ENCODE data around the gene CKB.
A peak's percentile ranks its signal among the peaks of the same experiment; 100 is the strongest.

Gene CKB

GRCh38 chr14:103488071-103488470, 34.6 kb downstream of the CKB start:
- H3K36me3 ChIP-seq (ENCODE audit: insufficient read depth, low read length), result peaks cover 68% of the 10 kb centered on the region
- DNase-seq (ENCODE audit: low read depth, low spot score), result no peak
- no peak for TF ChIP-seq EZH2 (IDR thresholded peaks at IDR 0.05)
- TF ChIP-seq FOXP2 (optimal IDR thresholded peaks at IDR 0.05; ENCODE audit: control extremely low read depth, extremely low read length, insufficient read depth), result no peak
- no peak for TF ChIP-seq POLR2AphosphoS5 (IDR thresholded peaks at IDR 0.05; ENCODE audit: borderline replicate concordance, low read depth, low read length)

GRCh38 chr14:103485504-103485903, 37.1 kb downstream of the CKB start:
- no peak for DNase-seq (ENCODE audit: low read depth, low spot score)
- no peak for TF ChIP-seq EZH2 (IDR thresholded peaks at IDR 0.05)
- TF ChIP-seq POLR2AphosphoS5 (IDR thresholded peaks at IDR 0.05; ENCODE audit: borderline replicate concordance, low read depth, low read length), result no peak
- no peak for TF ChIP-seq FOXP2 (optimal IDR thresholded peaks at IDR 0.05; ENCODE audit: control extremely low read depth, extremely low read length, insufficient read depth)
- H3K9me3 ChIP-seq (ENCODE audit: low read depth, low read length), result no peaks in the 10 kb centered on the region
- H3K36me3 ChIP-seq (ENCODE audit: insufficient read depth, low read length), result peaks cover 70% of the 10 kb centered on the region
- H3K9ac ChIP-seq (ENCODE audit: insufficient read length), result no peak overlapping the region
- no peak overlapping the region for H3K4me3 ChIP-seq
- H3K27ac ChIP-seq, result no peak overlapping the region

More at GRCh38 chr14:103488071-103488470, 34.6 kb downstream of the CKB start:
- no peaks in the 10 kb centered on the region for H3K9me3 ChIP-seq (ENCODE audit: low read depth, low read length)
- H3K9ac ChIP-seq (ENCODE audit: insufficient read length), result no peak overlapping the region
- H3K4me3 ChIP-seq, result no peak overlapping the region
- no peak overlapping the region for H3K27ac ChIP-seq

- no peak overlapping the region for H3K27ac ChIP-seq
- H3K4me3 ChIP-seq, result no peak overlapping the region
- H3K9ac ChIP-seq (ENCODE audit: insufficient read length), result no peak overlapping the region
- no peak for DNase-seq (ENCODE audit: low read depth, low spot score)
- TF ChIP-seq POLR2AphosphoS5 (IDR thresholded peaks at IDR 0.05; ENCODE audit: borderline replicate concordance, low read depth, low read length) (no peak), FOXP2 (optimal IDR thresholded peaks at IDR 0.05; ENCODE audit: control extremely low read depth, extremely low read length, insufficient read depth) (no peak), EZH2 (IDR thresholded peaks at IDR 0.05) (no peak)
- peaks cover 70% of the 10 kb centered on the region for H3K36me3 ChIP-seq (ENCODE audit: insufficient read depth, low read length)
- no peaks in the 10 kb centered on the region for H3K9me3 ChIP-seq (ENCODE audit: low read depth, low read length)
These were observed 39.0 kb downstream of the CKB start for GRCh38 chr14:103483600-103483999.

GRCh38 chr14:103480595-103480994, 42.0 kb downstream of the CKB start:
- Histone ChIP-seq H3K4me3 (no peak overlapping the region), H3K9me3 (ENCODE audit: low read depth, low read length) (no peaks in the 10 kb centered on the region), H3K9ac (ENCODE audit: insufficient read length) (no peak overlapping the region), H3K27ac (no peak overlapping the region), H3K36me3 (ENCODE audit: insufficient read depth, low read length) (peaks cover 70% of the 10 kb centered on the region)
- no peak for TF ChIP-seq POLR2AphosphoS5 (IDR thresholded peaks at IDR 0.05; ENCODE audit: borderline replicate concordance, low read depth, low read length)
- no peak for TF ChIP-seq FOXP2 (optimal IDR thresholded peaks at IDR 0.05; ENCODE audit: control extremely low read depth, extremely low read length, insufficient read depth)
- DNase-seq (ENCODE audit: low read depth, low spot score), result no peak

GRCh38 chr14:103476631-103477030, 46.0 kb downstream of the CKB start:
- peak overlapping the region; percentile 42; the same call in 1 of the 2 replicates for H3K27ac ChIP-seq
- TF ChIP-seq POLR2AphosphoS5 (IDR thresholded peaks at IDR 0.05; ENCODE audit: borderline replicate concordance, low read depth, low read length) (no peak), EZH2 (IDR thresholded peaks at IDR 0.05) (no peak), FOXP2 (optimal IDR thresholded peaks at IDR 0.05; ENCODE audit: control extremely low read depth, extremely low read length, insufficient read depth) (no peak)
- no peak overlapping the region for H3K4me3 ChIP-seq
- peaks cover 66% of the 10 kb centered on the region for H3K36me3 ChIP-seq (ENCODE audit: insufficient read depth, low read length)
- H3K9ac ChIP-seq (ENCODE audit: insufficient read length), result no peak overlapping the region
- no peaks in the 10 kb centered on the region for H3K9me3 ChIP-seq (ENCODE audit: low read depth, low read length)
- DNase-seq (ENCODE audit: low read depth, low spot score), result no peak

GRCh38 chr14:103476065-103476464, 46.6 kb downstream of the CKB start:
- H3K9me3 ChIP-seq (ENCODE audit: low read depth, low read length), result no peaks in the 10 kb centered on the region
- H3K9ac ChIP-seq (ENCODE audit: insufficient read length), result no peak overlapping the region
- TF ChIP-seq FOXP2 (optimal IDR thresholded peaks at IDR 0.05; ENCODE audit: control extremely low read depth, extremely low read length, insufficient read depth) (no peak), POLR2AphosphoS5 (IDR thresholded peaks at IDR 0.05; ENCODE audit: borderline replicate concordance, low read depth, low read length) (no peak), EZH2 (IDR thresholded peaks at IDR 0.05) (no peak)
- DNase-seq (ENCODE audit: low read depth, low spot score), result no peak
- no peak overlapping the region for H3K27ac ChIP-seq
- H3K4me3 ChIP-seq, result no peak overlapping the region
- peaks cover 68% of the 10 kb centered on the region for H3K36me3 ChIP-seq (ENCODE audit: insufficient read depth, low read length)

GRCh38 chr14:103474893-103475292, 47.7 kb downstream of the CKB start:
- Histone ChIP-seq H3K9me3 (ENCODE audit: low read depth, low read length) (no peaks in the 10 kb centered on the region), H3K27ac (no peak overlapping the region), H3K4me3 (no peak overlapping the region), H3K36me3 (ENCODE audit: insufficient read depth, low read length) (peaks cover 65% of the 10 kb centered on the region), H3K9ac (ENCODE audit: insufficient read length) (no peak overlapping the region)
- TF ChIP-seq POLR2AphosphoS5 (IDR thresholded peaks at IDR 0.05; ENCODE audit: borderline replicate concordance, low read depth, low read length) (no peak), EZH2 (IDR thresholded peaks at IDR 0.05) (no peak), FOXP2 (optimal IDR thresholded peaks at IDR 0.05; ENCODE audit: control extremely low read depth, extremely low read length, insufficient read depth) (no peak)
- no peak for DNase-seq (ENCODE audit: low read depth, low spot score)

- TF ChIP-seq EZH2 (IDR thresholded peaks at IDR 0.05) (no peak), FOXP2 (optimal IDR thresholded peaks at IDR 0.05; ENCODE audit: control extremely low read depth, extremely low read length, insufficient read depth) (no peak), POLR2AphosphoS5 (IDR thresholded peaks at IDR 0.05; ENCODE audit: borderline replicate concordance, low read depth, low read length) (no peak)
- Histone ChIP-seq H3K36me3 (ENCODE audit: insufficient read depth, low read length) (peaks cover 72% of the 10 kb centered on the region), H3K4me3 (no peak overlapping the region), H3K27ac (peak overlapping the region; percentile 30; the same call in 1 of the 2 replicates), H3K9ac (ENCODE audit: insufficient read length) (no peak overlapping the region), H3K9me3 (ENCODE audit: low read depth, low read length) (no peaks in the 10 kb centered on the region)
- no peak for DNase-seq (ENCODE audit: low read depth, low spot score)
These were observed 49.7 kb downstream of the CKB start for GRCh38 chr14:103472939-103473338.

Data from SK-N-MC (cell line).